Epidermal melanocyte (primary cell): ENCODE measurements around the gene SRGAP3.

ENCODE experiments used
- DNase-seq: peaks from one replicate; pipeline ENCODE4 v3.0.0; 2011; ENCODE audit warnings: low spot score; ENCODE audit not compliant: insufficient read length

Gene SRGAP3

DNA sequence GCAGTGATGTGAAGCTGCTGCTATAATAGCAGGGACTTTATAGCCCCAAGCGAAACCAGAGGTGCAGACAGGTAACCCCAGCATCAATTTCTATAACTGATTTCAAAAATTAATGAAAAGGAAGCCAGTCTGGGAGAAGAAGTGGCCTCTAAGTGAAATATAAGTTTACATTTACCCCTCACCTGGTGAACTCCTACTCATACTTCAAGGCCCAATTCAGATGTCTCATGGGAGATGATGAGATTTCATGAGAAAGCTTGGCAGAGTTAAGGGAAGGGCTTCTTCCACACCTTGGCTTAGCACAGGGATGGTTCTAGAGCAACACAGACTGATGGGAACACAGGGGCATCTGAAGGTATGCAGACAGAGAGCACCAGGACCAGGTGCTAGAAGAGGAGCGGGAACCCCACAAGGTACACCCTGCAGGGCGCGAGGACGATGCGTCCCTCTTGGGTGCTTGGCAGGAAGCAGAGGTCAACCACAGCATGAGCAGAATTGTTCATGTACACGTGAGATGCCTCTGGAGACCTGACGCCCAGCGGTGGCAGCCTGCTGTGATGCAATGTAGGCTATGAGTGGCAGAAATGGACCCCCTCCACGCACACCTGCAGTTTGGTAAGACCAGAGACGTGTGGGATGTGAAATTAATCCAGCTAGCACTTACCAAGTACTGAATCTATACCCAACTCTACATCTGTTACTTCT is 102.9 kb downstream of the SRGAP3 start:
- DNase-seq = no peak

DNA sequence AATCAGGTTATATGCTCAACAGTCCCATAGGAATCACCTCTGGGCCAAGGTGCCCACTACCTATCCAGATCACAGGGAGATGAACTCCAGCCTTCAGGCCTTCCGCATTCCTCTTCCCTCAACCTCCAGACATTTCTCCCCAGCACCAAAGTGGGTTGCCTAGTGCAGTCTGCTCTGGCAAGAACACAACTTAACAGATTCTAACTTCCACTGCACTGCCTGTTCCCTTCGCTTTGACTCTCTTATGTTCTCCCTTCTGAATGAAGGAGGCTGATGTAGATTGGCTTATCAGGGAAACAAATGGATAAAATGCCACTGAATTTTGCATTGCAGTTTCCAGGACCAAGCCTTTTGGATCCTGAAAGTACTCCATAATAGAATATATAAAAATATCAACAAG is 106.3 kb downstream of the SRGAP3 start:
- DNase-seq = no peak

GRCh38 chr3:9142362-9142761 is 107.1 kb downstream of the SRGAP3 start:
- no peak for DNase-seq

DNA sequence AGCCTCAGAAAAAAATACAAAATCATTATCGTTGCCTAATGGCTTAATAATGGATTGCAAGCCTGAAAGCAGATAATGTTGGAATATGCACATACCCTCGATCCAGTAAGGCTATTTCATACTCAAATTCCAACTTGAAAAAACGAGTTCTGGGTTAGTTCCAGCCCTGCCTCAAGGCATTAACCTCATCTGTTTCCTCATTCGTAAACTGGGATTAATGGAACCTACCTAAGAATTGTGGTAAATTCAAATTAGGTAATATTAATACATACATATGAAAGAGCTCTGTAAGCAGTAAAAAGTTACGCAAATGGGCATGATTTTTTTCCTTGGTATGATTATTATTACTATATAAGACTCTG is 107.5 kb downstream of the SRGAP3 start:
- DNase-seq = no peak

- DNase-seq = no peak
Measured at GRCh38 chr3:9139366-9139765, 110.1 kb downstream of the SRGAP3 start.

- no peak for DNase-seq
Measured at GRCh38 chr3:9137676-9138075, 111.8 kb downstream of the SRGAP3 start.

DNA sequence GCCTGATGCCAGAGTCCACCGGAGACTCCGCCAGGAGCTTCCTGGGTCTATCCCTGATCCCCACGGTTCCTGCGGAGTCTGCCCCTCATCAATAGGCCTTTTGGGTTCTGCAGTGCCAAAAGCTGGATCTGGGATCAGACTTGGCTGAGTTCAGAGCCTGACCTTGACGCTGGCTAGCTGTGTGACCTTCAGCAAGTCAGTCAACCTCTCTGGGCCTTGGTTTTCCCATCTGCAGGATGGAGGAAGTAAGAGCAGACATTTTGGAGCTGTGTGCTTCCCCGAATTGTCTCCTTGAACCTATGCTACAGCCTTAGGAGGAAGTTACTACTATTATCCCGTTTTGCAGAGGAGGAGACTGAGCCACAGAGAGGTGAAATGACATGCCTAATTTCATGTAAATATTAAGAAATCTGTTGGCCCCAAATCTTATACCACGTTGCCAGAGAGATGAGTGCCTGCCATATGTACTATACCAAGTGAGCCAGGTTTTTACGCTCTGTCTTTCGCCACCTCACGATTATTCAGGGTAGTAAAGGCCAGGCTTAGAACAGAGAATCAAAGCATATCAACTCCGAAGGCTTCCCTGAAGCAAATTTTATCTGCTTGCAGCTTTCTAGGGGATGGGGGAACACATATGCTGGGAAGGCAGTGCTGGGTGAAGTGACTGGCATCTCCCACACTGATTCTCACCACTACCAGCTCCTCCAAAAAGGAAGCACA is 112.5 kb downstream of the SRGAP3 start:
- no peak for DNase-seq

DNA sequence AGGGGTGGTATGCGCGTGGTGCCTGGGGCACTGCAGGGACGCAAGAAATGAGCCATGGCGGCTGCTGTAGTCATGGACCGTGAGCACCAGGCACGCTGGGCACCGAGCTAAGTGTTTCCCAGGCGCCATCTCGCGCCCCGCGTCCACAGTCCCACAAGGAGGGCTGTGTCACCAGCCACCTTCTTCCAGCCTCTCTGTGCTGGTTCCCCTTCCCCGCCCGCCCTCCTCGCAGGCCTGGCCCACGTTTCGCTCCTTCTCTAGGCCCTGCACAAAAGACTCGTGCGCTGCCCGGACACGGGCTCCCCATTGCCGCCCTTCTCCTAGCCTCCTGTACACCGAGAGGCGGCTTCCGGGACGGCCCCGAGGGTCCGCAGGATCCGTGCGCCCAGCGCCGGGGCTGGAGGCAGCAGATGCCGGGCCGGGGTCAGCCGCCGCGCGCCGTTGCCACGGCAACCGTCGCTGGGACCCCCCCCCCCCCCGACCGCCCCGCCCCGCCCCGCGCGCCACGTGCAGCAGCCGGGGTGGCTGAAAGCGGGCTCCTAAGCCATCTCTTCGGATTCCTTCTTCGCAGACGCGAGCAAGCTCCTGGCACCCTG is 113.4 kb downstream of the SRGAP3 start:
- no peak for DNase-seq

- no peak for DNase-seq
Measured at GRCh38 chr3:9135526-9135925, 113.9 kb downstream of the SRGAP3 start.

DNA sequence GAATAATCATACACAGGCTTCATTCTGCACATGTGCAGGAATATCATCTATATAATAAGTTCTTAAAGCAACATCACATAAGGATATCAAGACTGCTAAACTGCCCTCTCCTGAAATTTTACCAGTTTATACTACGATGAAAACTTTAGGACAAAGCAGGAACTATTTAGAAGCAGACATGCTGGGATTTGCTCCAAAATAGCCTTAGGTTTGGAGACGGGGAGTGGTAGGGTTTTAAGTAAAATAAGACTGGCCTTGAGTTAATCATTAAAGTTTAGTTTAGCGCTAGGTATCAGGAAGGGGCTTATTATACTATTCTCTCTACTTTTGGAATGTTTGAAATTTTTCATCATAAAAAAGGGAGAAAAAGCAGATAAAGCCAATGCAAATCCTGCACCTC is 115.8 kb downstream of the SRGAP3 start:
- no peak for DNase-seq

DNA sequence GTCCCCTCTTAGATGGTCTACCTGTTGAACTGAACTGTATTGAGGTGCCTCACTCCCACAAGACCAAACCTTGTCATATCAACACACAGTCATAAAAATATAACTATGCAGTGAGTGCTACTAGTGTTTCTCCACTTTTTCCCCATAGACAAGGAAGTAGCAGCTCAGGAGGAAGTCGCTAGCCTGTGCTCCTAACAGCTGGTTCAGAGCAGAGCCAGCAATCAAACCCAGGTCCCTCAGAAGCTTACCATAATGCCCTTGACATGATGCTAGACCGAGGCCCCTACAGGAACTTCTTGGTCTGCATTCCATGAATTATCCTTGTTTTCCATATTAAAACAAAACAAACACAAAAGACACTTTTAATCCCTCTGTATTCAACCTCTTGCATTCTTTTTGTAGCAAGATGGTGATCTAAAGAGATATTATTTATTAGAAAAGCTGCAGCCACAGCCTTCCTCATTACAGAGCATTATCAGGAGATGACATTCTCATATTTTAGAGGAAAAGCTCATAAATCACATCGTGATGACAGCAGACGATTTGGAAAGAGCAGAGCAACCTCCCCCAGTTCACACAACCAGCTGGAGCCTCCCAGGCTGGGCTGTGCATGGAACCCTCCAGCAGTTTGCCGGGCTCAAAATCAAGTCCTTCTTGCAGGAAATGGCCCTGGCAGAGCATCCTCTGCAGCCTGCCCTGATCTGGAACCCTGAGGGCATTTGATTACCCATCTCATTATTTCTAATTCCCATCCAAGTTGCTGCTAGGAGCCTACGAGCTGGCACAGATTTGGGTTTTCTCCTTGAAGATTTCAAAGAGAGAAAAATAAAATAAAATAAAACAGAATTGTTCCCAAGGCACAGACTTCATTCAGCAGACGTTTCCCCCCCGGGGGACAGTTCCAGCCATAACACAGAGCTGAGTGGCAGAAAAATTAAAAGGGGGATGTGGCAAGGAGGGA is 118.8 kb downstream of the SRGAP3 start:
- no peak for DNase-seq

- no peak for DNase-seq
Measured at GRCh38 chr3:9129365-9129764, 120.1 kb downstream of the SRGAP3 start.

GRCh38 chr3:9125278-9125951 is 124.0 kb downstream of the SRGAP3 start:
- no peak for DNase-seq

- DNase-seq = no peak
Measured at GRCh38 chr3:9124730-9125129, 124.7 kb downstream of the SRGAP3 start.

- DNase-seq = no peak
Measured at GRCh38 chr3:9123840-9124239, 125.6 kb downstream of the SRGAP3 start.

- no peak for DNase-seq
Measured at GRCh38 chr3:9122732-9123364, 126.6 kb downstream of the SRGAP3 start.

- DNase-seq = no peak
Measured at GRCh38 chr3:9121366-9122001, 128.0 kb downstream of the SRGAP3 start.

- no peak for DNase-seq
Measured at GRCh38 chr3:9119331-9119730, 130.1 kb downstream of the SRGAP3 start.

- DNase-seq = no peak
Measured at GRCh38 chr3:9118222-9118621, 131.2 kb downstream of the SRGAP3 start.

DNA sequence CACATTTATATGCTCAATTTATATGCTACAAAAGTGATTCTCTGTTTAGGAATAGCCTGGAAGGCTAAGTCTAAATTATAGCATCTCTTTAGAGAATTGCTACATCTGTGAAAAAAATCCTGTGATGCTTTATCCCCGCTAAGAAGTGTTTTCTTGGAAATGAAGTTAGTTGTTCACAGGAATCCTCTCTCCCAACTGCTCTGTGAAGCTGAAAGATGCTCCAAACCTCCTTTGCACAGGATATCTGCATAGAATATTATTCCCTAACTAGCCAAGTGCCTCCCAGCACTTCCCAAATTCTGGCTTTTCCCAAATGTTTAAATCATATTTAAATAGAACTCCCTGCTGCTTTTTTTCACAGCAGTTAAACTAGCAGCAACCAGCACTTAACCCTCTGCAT is 132.2 kb downstream of the SRGAP3 start:
- DNase-seq = no peak
